ENCODE results near the gene SLC22A17.

Gene SLC22A17

DNA sequence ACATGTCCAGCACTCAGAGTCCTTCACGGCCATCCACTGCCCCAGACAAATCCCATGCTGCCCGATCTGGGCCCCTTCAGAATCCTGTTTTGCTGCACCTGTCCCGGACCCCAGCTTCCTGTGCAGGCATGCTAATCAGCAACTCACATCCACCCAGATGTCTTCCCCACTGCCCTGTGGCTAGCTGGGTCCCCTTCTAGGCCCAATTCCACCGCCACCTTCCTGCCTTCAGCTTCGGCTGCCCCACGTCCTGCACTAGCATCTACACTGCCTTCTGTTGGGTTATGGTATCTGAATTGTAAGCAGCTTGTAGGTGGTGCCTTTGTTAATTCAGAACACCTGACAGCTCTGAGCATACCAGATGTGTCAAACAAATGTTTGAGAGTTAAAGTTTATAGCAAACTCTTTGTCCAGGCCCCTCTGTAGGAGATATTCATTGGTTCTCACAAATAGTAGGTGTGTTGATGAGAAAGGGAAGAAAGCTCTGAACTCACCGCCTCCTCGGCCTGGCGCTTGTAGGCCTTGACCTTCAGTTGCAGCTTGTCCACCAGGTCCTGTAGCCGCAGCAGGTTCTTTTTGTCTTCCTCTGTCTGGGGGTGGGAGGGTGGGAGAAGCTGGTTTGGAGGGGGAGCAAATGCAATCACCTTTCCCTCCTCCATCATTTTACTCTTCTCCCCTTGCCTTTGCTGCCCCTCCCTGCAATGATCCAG, 30.2 kb upstream of the SLC22A17 start:
- DNase-seq (ENCODE audit: extremely low spot score) = no peak
- POLR2A ChIA-PET = interaction anchor here (1.1 kb wide), 1 partner anchor 97 kb away, joined by 3 read pairs; the partner anchor contains the start of gene HOMEZ
- CTCF ChIA-PET = interaction anchor here (0.7 to 1.8 kb wide), 13 partner anchors 8 to 262 kb away, joined by 3 to 10 read pairs (median 4); partner anchors contain the start of gene IL25
- TF ChIP-seq, protein P1, sequence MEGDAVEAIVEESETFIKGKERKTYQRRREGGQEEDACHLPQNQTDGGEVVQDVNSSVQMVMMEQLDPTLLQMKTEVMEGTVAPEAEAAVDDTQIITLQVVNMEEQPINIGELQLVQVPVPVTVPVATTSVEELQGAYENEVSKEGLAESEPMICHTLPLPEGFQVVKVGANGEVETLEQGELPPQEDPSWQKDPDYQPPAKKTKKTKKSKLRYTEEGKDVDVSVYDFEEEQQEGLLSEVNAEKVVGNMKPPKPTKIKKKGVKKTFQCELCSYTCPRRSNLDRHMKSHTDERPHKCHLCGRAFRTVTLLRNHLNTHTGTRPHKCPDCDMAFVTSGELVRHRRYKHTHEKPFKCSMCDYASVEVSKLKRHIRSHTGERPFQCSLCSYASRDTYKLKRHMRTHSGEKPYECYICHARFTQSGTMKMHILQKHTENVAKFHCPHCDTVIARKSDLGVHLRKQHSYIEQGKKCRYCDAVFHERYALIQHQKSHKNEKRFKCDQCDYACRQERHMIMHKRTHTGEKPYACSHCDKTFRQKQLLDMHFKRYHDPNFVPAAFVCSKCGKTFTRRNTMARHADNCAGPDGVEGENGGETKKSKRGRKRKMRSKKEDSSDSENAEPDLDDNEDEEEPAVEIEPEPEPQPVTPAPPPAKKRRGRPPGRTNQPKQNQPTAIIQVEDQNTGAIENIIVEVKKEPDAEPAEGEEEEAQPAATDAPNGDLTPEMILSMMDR (IDR thresholded peaks at IDR 0.05; ENCODE audit: control extremely low read depth, extremely low read depth, low read depth, missing control alignments) = no peak

DNA sequence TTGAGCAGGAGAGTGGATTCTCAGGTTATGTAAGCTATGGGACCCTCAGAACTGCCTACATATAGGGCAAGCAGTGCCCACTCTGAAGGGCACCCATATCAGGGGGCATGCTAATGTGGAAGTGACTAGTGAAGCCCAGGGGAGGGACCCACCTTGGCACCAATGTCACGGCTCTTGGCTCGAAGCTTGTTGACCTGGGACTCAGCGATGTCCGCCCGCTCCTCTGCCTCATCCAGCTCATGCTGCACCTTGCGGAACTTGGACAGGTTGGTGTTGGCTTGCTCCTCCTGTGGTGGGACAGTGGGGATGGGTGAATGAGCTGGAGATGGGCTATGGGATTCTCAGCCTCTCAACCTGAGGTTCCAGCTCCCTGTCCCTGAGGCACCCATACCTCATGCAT, 29.6 kb upstream of the SLC22A17 start:
- ChIA-PET POLR2A (interaction anchor here (1.1 kb wide), 1 partner anchor 97 kb away, joined by 3 read pairs; the partner anchor contains the start of gene HOMEZ), CTCF (interaction anchor here (0.7 to 3.5 kb wide), 11 partner anchors 8 to 261 kb away, joined by 3 to 34 read pairs (median 5); partner anchors contain the start of gene IL25)
- no peak for DNase-seq (ENCODE audit: extremely low spot score)
- TF ChIP-seq, protein P1 (IDR thresholded peaks at IDR 0.05; ENCODE audit: control extremely low read depth, extremely low read depth, low read depth, missing control alignments) = no peak

DNA sequence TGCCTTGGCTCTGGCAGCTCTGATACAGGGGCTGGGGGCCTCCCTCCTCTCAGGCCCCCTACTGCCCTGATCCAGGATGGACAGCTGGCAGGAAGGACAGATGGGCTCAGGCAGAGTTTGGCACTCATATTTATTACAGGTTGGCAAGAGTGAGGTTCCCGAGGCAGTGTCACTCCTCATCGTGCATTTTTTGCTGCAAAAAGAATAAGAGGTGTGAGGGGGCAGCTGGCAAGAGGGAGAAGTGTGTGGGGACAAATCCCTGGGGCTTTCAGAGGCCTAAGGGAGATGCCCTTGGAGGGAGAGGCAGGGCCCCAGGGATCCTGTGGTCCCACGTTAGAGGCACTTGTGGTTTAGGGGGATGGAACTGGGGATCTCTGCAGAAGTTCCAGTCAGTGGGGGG, 29.2 kb upstream of the SLC22A17 start:
- DNase-seq (ENCODE audit: extremely low spot score) = no peak
- ChIA-PET POLR2A (no interaction called here), CTCF (interaction anchor here (0.7 to 5.5 kb wide), 10 partner anchors 9 to 260 kb away, joined by 3 to 54 read pairs (median 6); partner anchors contain the start of gene IL25)
- TF ChIP-seq, protein P1 (IDR thresholded peaks at IDR 0.05; ENCODE audit: control extremely low read depth, extremely low read depth, low read depth, missing control alignments) = no peak

DNA sequence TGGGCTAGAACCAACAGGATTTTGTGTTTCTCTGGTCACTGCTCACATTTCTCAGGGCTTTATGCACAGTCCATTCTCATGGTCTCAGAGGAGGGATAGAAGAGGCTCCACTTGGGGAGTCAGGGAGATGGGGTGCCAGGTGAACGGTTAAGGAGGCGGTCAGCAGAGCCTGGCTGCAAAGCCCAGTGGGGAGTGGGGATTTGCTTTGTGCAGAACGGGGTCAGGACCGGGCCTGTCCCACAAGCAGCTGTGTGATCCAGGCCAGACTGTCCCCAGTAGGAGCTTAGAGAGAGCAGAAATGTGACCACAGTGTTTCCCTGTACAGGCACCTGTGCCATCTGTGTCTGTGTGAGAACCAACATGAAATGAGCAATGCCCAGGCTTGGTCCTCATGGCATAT, 28.3 kb upstream of the SLC22A17 start:
- ChIA-PET CTCF (interaction anchor here (0.9 to 5.5 kb wide), 28 partner anchors 7 to 312 kb away, joined by 3 to 54 read pairs (median 8); partner anchors contain the start of genes IL25 and PABPN1), POLR2A (no interaction called here)
- no peak for DNase-seq (ENCODE audit: extremely low spot score)
- TF ChIP-seq, protein P1 (IDR thresholded peaks at IDR 0.05; ENCODE audit: control extremely low read depth, extremely low read depth, low read depth, missing control alignments) = no peak

DNA sequence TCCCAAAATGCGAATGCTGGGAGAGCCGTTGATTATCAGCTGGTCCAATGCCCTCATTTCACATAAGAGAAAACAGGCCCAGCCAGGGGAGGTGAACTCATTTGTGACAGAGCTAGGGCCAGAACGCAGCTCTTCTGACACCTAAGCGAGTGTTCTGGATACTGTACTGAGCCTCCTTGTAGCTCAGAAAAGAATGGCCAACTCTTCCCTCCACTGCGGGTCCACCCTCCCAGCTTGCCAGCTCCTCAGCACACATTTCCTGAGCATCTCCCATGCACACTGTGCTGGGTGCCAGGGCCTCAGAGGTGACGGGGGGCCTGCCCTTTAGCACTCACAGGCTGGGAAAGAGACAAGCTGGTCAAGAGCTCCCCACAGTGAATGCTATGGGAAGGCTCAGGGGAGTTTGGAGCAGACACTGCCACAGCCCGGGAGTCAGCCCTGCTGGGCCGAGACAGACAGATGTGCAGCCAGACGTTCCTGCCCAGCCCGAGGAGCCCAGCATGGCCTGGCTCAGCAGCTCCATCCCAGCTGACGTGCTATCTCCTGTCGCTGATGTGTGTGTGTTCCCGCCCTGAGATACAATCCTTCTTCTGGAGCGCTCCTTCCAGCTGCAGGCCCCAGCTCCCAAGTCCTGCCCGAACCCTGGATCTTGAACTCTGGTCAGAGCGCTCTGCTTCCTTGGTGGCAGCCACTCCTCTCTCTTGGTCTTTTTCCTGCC, 27.7 kb upstream of the SLC22A17 start:
- ChIA-PET POLR2A (no interaction called here), CTCF (interaction anchor here (0.6 to 5.5 kb wide), 51 partner anchors 8 to 374 kb away, joined by 3 to 54 read pairs (median 5); partner anchors contain the start of genes DHRS2, IL25, PABPN1 and PPP1R3E)
- TF ChIP-seq, protein P1 (IDR thresholded peaks at IDR 0.05; ENCODE audit: control extremely low read depth, extremely low read depth, low read depth, missing control alignments) = no peak
- DNase-seq (ENCODE audit: extremely low spot score) = no peak
